ENCODE data around the gene IRS2.
A peak's percentile ranks its signal among the peaks of the same experiment; 100 is the strongest.
"Not testable (repeated sequence)": the region's sequence is repeated elsewhere in the genome, so short reads cannot be mapped to it uniquely, and the experiment has no call there.

IRS2 gene

GRCh38 chr13:109786457-109787134, at the start of gene IRS2:
IRS2 (minus strand) TSS chr13:109786583; CDS start chr13:109786053, 530 bp downstream.
- no peak for DNase-seq (ENCODE audit: low read depth)
- H3K4me3 ChIP-seq (ENCODE audit: low read depth, low read length) = peak within 1 kb of the TSS; percentile 62
- TF ChIP-seq CTCF (IDR thresholded peaks at IDR 0.05; ENCODE audit: control insufficient read depth, extremely low read depth, insufficient read depth) = no peak

GRCh38 chr13:109834973-109835720, 48.8 kb upstream of the IRS2 start:
- DNase-seq (ENCODE audit: low read depth) = no peak
- no peak for TF ChIP-seq CTCF (IDR thresholded peaks at IDR 0.05; ENCODE audit: control insufficient read depth, extremely low read depth, insufficient read depth)
- no peak overlapping the region for H3K4me3 ChIP-seq (ENCODE audit: low read depth, low read length)

- no peak for TF ChIP-seq CTCF (IDR thresholded peaks at IDR 0.05; ENCODE audit: control insufficient read depth, extremely low read depth, insufficient read depth)
- no peak overlapping the region for H3K4me3 ChIP-seq (ENCODE audit: low read depth, low read length)
- no peak for DNase-seq (ENCODE audit: low read depth)
Observed at GRCh38 chr13:109833940-109834339, 47.6 kb upstream of the IRS2 start.

GRCh38 chr13:109833071-109833470, 46.7 kb upstream of the IRS2 start:
- DNase-seq (ENCODE audit: low read depth) = no peak
- no peak for TF ChIP-seq CTCF (IDR thresholded peaks at IDR 0.05; ENCODE audit: control insufficient read depth, extremely low read depth, insufficient read depth)
- H3K4me3 ChIP-seq (ENCODE audit: low read depth, low read length) = no peak overlapping the region

GRCh38 chr13:109828591-109829316, 42.4 kb upstream of the IRS2 start:
- DNase-seq (ENCODE audit: low read depth); H3K4me3 ChIP-seq (ENCODE audit: low read depth, low read length): not testable (repeated sequence)

- not testable (repeated sequence) for DNase-seq (ENCODE audit: low read depth)
Observed at GRCh38 chr13:109823201-109823600, 36.8 kb upstream of the IRS2 start.

GRCh38 chr13:109821103-109821502, 34.7 kb upstream of the IRS2 start:
- no peak overlapping the region for H3K4me3 ChIP-seq (ENCODE audit: low read depth, low read length)
- TF ChIP-seq CTCF (IDR thresholded peaks at IDR 0.05; ENCODE audit: control insufficient read depth, extremely low read depth, insufficient read depth) = no peak
- no peak for DNase-seq (ENCODE audit: low read depth)

More at GRCh38 chr13:109823201-109823600, 36.8 kb upstream of the IRS2 start:
- H3K4me3 ChIP-seq (ENCODE audit: low read depth, low read length) = not testable (repeated sequence)
